NCI-H1930 (cell line): ENCODE data around the gene PTPRG.
"Not testable (repeated sequence)": the region's sequence is repeated elsewhere in the genome, so short reads cannot be mapped to it uniquely, and the experiment has no call there.

Experiments
- DNase-seq, 2 experiments: peaks; one replicate each; lab custom pipeline; 2025; lab: John Stamatoyannopoulos, UW

PTPRG gene

GRCh38 chr3:61724801-61725200, 163.4 kb downstream of the PTPRG start:
- no peak for DNase-seq

- no peak for DNase-seq
Observed at GRCh38 chr3:61725851-61726333, 164.5 kb downstream of the PTPRG start.

DNA sequence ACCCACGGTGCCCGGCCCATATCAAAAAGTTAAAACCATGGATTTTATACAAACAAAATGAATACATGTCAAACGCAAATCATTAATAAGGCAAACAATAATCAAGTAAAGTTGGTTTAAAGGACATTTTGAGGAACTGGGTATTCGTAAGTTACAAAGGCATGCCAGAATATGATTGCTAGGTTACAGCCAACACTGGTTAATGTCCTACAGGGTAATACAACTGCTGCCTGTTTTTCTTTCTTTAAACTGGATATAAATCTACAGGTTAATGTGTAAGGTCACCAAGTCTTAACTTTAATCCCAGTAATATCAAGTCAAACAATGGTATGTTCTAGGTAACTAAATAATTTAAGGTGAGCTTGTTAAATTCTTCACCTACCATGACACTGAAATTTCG, 166.1 kb downstream of the PTPRG start:
- DNase-seq = no peak

DNA sequence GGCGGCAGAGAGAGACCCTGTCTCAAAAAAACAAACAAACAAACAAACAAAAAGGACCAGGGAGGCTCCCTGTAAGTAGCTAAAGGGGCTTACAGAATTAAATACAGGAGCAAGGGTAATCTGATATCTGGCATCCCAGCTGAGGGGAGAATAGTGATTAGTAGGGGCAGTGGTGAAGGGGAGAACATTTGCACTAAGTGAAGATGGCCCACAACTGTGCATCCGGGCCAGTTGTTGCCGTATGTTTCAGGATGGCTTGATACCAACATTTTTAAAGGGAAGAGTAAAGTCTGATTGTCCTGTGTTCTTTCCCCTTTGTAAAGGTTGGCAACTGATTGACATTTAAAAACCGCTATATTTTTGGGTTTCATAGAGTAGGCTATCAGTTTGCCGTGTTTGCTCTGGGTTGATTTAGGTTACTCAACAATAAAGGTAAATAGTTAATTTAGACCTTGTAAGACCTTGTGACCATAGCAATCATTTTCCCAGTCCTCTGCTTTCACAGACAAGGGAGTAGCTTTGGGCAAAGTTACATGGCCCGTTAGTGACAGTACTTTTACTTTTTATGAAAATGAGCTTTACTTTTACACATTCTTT, 167.8 kb downstream of the PTPRG start:
- no peak for DNase-seq

DNA sequence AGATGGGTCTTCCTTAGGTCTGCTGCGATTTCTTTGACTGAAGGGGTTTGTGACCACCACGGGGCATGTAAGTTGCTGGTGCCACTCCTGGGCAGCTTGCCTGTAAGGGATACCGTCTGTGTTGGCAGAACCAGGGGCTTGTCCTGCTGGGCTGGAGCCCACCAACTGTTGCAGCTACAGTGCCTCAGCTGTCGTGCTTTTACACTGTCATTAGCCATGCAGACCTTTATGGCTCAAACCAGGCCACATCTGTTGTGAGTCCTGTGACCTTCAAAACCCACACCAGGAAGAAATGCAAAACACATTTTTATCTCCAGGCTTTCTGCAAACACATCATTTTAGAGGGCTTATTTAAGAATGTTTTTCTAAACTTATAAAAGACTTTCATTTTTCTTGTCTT, 168.7 kb downstream of the PTPRG start:
- DNase-seq = no peak

- no peak for DNase-seq
Observed at GRCh38 chr3:61730577-61731231, 169.3 kb downstream of the PTPRG start.

DNA sequence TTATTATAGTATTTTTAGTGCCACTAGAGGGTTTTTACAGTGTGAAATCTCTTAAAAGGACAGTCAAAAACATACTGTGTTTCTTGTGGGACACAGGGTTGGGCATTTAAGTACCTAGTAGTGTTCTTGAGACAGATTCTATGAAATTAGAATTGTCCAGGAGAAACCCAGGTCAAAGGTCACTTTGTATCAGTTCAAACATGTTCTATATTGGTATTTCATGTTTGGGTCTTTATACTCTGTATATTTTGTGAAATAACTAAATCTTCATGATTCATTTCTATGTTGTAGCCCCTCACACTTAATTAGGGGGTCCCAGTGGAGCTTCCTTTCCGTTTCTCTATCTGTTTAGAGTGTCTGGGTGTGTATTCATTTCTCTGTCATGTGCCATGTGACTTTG, 171.6 kb downstream of the PTPRG start:
- no peak for DNase-seq

DNA sequence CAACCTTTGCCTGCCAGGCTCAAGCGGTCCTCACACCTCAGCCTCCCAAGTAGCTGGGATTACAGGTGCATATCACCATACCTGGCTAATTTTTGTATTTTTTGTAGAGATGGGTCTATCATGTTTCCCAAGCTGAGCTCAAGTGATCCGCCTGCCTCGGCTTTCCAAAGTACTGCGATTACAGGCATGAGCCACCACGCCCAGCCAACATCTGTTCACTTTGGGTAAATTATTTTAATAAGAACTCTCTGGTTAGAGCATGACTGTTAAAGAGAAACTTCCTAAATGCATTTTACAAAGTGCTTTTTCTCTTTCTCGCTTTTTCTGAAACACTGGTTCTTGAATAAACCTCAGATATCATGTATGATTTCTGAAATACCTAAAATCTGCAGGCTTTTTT, 172.5 kb downstream of the PTPRG start:
- no peak for DNase-seq

- DNase-seq = no peak
Observed at GRCh38 chr3:61734749-61735686, 173.6 kb downstream of the PTPRG start.

GRCh38 chr3:61736506-61736905, 175.1 kb downstream of the PTPRG start:
- DNase-seq = no peak

DNA sequence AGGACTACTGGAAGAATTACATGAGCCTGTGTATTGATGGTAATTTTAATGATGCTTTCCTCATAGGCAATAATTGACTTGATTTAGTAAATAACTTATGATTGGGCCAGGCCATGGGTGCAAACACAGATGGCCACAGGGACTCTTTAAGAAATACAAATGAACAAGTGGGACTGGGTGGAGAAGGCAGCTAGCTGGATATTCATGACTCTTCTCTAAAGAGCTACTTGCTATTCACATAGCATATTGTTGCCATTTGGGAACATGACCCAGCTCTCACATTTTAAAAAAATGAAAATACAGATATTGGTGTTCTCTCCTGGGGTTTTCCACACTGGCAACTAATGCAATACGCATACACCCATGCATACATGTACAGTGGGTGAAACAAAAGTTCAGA, 178.3 kb downstream of the PTPRG start:
- DNase-seq = no peak

DNA sequence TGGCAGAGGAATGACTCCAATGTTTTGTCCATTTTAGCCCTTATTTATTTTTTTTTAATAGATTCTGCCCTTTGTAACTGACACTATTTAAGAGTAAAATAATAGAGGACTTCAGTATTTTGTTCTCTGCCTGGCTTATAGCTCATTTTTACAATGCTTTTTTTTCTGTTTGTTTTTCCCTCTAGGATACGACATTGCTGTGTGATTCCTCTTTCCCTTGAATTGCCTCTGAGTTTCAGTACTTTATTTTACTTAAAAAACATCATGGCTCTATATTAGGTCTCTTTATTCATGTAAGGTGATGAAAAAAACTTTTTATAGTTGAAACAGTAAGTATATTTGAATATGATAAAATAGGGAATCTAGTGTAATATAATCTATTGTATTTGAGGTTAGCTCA, 179.1 kb downstream of the PTPRG start:
- no peak for DNase-seq

DNA sequence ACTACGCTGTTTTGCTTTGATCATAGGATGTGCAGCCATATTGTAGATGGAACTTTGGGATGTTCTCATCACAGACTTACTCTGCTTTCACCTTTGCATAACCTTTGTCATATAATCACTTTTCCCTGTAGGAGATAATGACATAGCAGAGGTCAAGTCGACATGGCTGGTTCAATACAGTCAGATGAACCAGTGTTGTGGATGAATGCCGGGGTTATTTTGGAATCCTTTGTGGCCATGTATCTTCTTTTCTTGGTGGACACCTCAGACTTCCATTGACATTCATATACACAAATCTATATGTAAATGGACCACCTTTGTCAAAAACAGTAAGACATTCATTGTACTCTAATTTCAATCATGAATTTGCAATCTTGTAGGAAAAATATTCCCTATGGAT, 180.2 kb downstream of the PTPRG start:
- no peak for DNase-seq

DNA sequence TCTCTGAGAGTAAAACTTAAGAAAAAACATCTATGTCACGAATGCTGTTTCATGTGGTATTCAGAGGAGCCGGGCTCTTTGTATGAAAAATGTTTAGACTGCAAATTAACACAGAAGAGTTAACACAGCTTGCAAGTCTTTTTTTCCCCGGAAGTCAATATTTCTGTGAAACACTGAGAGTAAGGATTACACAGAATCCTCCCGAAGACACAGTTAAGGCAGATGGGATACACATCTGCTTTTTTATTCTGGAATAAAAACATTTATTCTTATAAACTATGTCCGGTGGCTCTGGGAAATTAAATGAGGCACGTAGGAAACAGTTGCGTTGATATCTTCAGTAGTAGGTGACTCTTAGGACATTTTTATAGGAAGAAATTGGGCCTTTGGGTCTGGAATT, 180.6 kb downstream of the PTPRG start:
- no peak for DNase-seq

DNA sequence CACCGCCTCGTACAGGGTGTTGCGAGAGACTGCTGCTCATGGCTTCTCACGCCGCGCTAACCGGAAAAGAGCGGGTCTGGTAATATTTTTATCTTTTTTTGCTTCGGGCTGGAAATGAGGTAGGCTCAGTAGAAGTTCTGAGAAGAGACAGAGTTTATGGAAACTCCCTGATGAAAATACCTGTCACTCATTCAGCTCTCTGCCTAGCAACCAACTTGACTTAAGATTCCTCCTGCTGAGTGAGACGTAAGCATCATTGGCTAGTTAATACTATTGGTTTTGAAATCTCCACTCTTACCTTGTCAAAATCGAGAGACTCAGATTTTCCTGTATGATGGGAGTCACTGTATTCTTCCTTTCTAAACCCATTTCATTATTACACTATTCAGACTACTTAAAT, 181.7 kb downstream of the PTPRG start:
- no peak for DNase-seq

- DNase-seq = no peak
Observed at GRCh38 chr3:61743686-61744242, 182.4 kb downstream of the PTPRG start.

DNA sequence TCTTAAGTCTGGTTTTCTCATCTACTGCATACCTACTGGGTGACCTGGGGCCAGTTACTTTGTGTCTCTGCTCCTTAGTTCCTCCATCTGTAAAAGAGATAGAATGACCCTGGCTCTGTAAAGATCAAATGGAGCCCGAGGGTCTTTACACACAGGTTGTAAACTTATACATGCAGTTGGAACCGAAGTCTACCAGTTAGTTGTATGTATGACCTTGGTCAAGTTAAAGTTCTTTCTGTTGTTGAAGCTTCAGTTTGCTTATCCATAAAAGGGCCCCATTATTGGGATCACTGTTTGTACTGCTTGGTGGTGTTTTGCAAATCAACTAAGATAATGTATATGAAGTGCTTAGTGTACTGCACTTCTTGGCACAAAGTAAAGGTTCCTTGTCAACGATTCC, 186.9 kb downstream of the PTPRG start:
- DNase-seq = no peak

- DNase-seq = no peak
Observed at GRCh38 chr3:61750766-61751165, 189.4 kb downstream of the PTPRG start.

GRCh38 chr3:61758839-61759238, 197.5 kb downstream of the PTPRG start:
- no peak for DNase-seq

GRCh38 chr3:61760783-61761182, 199.4 kb downstream of the PTPRG start:
- not testable (repeated sequence) for DNase-seq

GRCh38 chr3:61761694-61762430, 200.5 kb downstream of the PTPRG start:
- no peak for DNase-seq
